WTC11 (cell line): Measurements from ENCODE around the gene TMEM218. TPM values are rescaled to one million over a fixed set of nuclear protein-coding genes. Genes with fewer than 3 reads are reported as not detected.

Source experiments
- ATAC-seq: fragments of 200-7000 bp; cut with Tn5 transposase; 2 replicates; pipeline ENCODE4 v1.10.0; 2021; ENCODE audit warnings: mild to moderate bottlenecking, moderate library complexity
- CTCF ChIA-PET: fragments of 300-600 bp; sonication (Branson Sonifier 250); formaldehyde crosslinking; loops from one replicate; lab custom pipeline; 2021; ENCODE audit warnings: antibody characterized with exemption; lab: Charles Lee
- POLR2A ChIA-PET: fragments of 350-600 bp; sonication (Branson Sonifier 250); formaldehyde crosslinking; loops from one replicate; lab custom pipeline; 2021; ENCODE audit warnings: antibody characterized with exemption; lab: Charles Lee
- DNase-seq: peaks from one replicate; pipeline ENCODE4 v3.0.0; 2021; ENCODE audit warnings: low spot score
- H3K27ac Mint-ChIP-seq: 2 replicates; pipeline ENCODE4 v1.8.0; 2021; ENCODE audit warnings: mixed read lengths
- H3K27me3 Mint-ChIP-seq: 2 replicates; pipeline ENCODE4 v1.8.0; 2021; ENCODE audit warnings: low read depth, mild to moderate bottlenecking, moderate library complexity, mixed read lengths
- H3K36me3 Mint-ChIP-seq: 2 replicates; pipeline ENCODE4 v1.8.0; 2021; ENCODE audit warnings: mixed read lengths
- H3K4me1 Mint-ChIP-seq: 2 replicates; pipeline ENCODE4 v1.8.0; 2022; ENCODE audit warnings: mixed read lengths
- H3K4me3 Mint-ChIP-seq: 2 replicates; pipeline ENCODE4 v1.8.0; 2021; ENCODE audit warnings: mild to moderate bottlenecking, moderate library complexity, mixed read lengths
- H3K9me3 Mint-ChIP-seq: 2 replicates; pipeline ENCODE4 v1.8.0; 2021; ENCODE audit warnings: mixed read lengths
- ATF1 ChIP-seq: sonication (generic); formaldehyde crosslinking; IDR thresholded peaks from 2 replicates; pipeline ENCODE4 v1.8.1; 2023; ENCODE audit warnings: mild to moderate bottlenecking, moderate library complexity, missing genetic modification reagents
- CBFB ChIP-seq: sonication (generic); formaldehyde crosslinking; IDR thresholded peaks from 2 replicates; pipeline ENCODE4 v1.8.1; 2022; ENCODE audit warnings: mild to moderate bottlenecking, low read depth, missing genetic modification reagents
- CREB1 ChIP-seq: sonication (generic); formaldehyde crosslinking; IDR thresholded peaks from 2 replicates; pipeline ENCODE4 v1.8.0; 2023; ENCODE audit warnings: mild to moderate bottlenecking, missing genetic modification reagents
- CTCF ChIP-seq: fragments of 200-600 bp; IDR thresholded peaks from 2 replicates; pipeline ENCODE4 v1.8.0; 2022; ENCODE audit warnings: antibody characterized with exemption
- ELF4 ChIP-seq: sonication (generic); formaldehyde crosslinking; IDR thresholded peaks from 2 replicates; pipeline ENCODE4 v1.8.1; 2022; ENCODE audit warnings: low read depth, mild to moderate bottlenecking, moderate library complexity, missing genetic modification reagents
- EMX1 ChIP-seq: fragments of 250-450 bp; sonication (Bioruptor Pico); IDR thresholded peaks from 2 replicates; pipeline ENCODE4 v1.8.0; 2021; ENCODE audit warnings: mild to moderate bottlenecking
- GABPB1 ChIP-seq: sonication (generic); formaldehyde crosslinking; IDR thresholded peaks from 2 replicates; pipeline ENCODE4 v1.8.1; 2023; ENCODE audit warnings: mild to moderate bottlenecking, missing genetic modification reagents
- GTF2I ChIP-seq: fragments of 250-450 bp; sonication (Bioruptor Pico); conservative IDR thresholded peaks from 2 replicates; pipeline ENCODE4 v1.4.0; 2021; ENCODE audit warnings: mild to moderate bottlenecking
- HMGA2 ChIP-seq: fragments of 250-450 bp; sonication (Bioruptor Pico); IDR thresholded peaks from 2 replicates; pipeline ENCODE4 v1.4.0; 2021; ENCODE audit warnings: mild to moderate bottlenecking, moderate library complexity
- IRF2 ChIP-seq: sonication (generic); formaldehyde crosslinking; IDR thresholded peaks from 2 replicates; pipeline ENCODE4 v1.8.0; 2022; ENCODE audit warnings: low read depth, missing genetic modification reagents, borderline replicate concordance
- JUN ChIP-seq: sonication (generic); formaldehyde crosslinking; IDR thresholded peaks from 2 replicates; pipeline ENCODE4 v1.8.0; 2023; ENCODE audit warnings: mild to moderate bottlenecking, missing genetic modification reagents
- MLX ChIP-seq: sonication (generic); formaldehyde crosslinking; IDR thresholded peaks from 2 replicates; pipeline ENCODE4 v1.8.1; 2023; ENCODE audit warnings: mild to moderate bottlenecking, missing genetic modification reagents, moderate library complexity
- NFE2L1 ChIP-seq: sonication (generic); formaldehyde crosslinking; IDR thresholded peaks from 2 replicates; pipeline ENCODE4 v1.8.1; 2023; ENCODE audit warnings: missing genetic modification reagents
- RORB ChIP-seq: fragments of 250-450 bp; sonication (Bioruptor Pico); IDR thresholded peaks from 2 replicates; pipeline ENCODE4 v1.9.0; 2021; ENCODE audit warnings: mild to moderate bottlenecking
- SP1 ChIP-seq: sonication (generic); formaldehyde crosslinking; conservative IDR thresholded peaks from 2 replicates; pipeline ENCODE4 v1.8.1; 2022; ENCODE audit warnings: missing genetic modification reagents
- STAT6 ChIP-seq: sonication (generic); formaldehyde crosslinking; conservative IDR thresholded peaks from 2 replicates; pipeline ENCODE4 v1.8.1; 2023; ENCODE audit warnings: mild to moderate bottlenecking, low read depth, missing genetic modification reagents, moderate library complexity
- TEAD1 ChIP-seq: sonication (generic); formaldehyde crosslinking; IDR thresholded peaks from 2 replicates; pipeline ENCODE4 v1.8.0; 2022; ENCODE audit warnings: mild to moderate bottlenecking, missing genetic modification reagents
- TP53 ChIP-seq: sonication (generic); formaldehyde crosslinking; IDR thresholded peaks from 2 replicates; pipeline ENCODE4 v1.8.1; 2023; ENCODE audit warnings: mild to moderate bottlenecking, missing genetic modification reagents
- ZBTB21 ChIP-seq: sonication (generic); formaldehyde crosslinking; IDR thresholded peaks from 2 replicates; pipeline ENCODE4 v1.8.1; 2023; ENCODE audit warnings: mild to moderate bottlenecking, missing genetic modification reagents, borderline replicate concordance
- ZMAT4 ChIP-seq: fragments of 250-450 bp; sonication (Bioruptor Pico); IDR thresholded peaks from 2 replicates; pipeline ENCODE4 v1.9.0; 2021; ENCODE audit warnings: mild to moderate bottlenecking
- ZNF263 ChIP-seq: sonication (generic); formaldehyde crosslinking; IDR thresholded peaks from 2 replicates; pipeline ENCODE4 v1.8.1; 2022; ENCODE audit warnings: low read depth, mild to moderate bottlenecking, moderate library complexity, missing genetic modification reagents
- ZNF317 ChIP-seq: sonication (generic); formaldehyde crosslinking; IDR thresholded peaks from 2 replicates; pipeline ENCODE4 v1.8.1; 2023; ENCODE audit warnings: low read depth, mild to moderate bottlenecking, moderate library complexity, missing genetic modification reagents, borderline replicate concordance
- ZNF416 ChIP-seq: fragments of 250-450 bp; sonication (Bioruptor Pico); IDR thresholded peaks from 2 replicates; pipeline ENCODE4 v1.9.0; 2021; ENCODE audit warnings: mild to moderate bottlenecking, inconsistent platforms
- ZNF671 ChIP-seq: fragments of 250-450 bp; sonication (Bioruptor Pico); IDR thresholded peaks from 2 replicates; pipeline ENCODE4 v1.8.0; 2021; ENCODE audit warnings: mild to moderate bottlenecking
- total RNA-seq: library from RNA; stranded (reverse); gene quantifications from 3 replicates; pipeline ENCODE4 v1.2.3, GENCODE V29; 2021
- TF ChIP-seq, protein P1 (sequence below): sonication (generic); formaldehyde crosslinking; IDR thresholded peaks from 2 replicates; pipeline ENCODE4 v1.8.0; 2022; ENCODE audit warnings: mild to moderate bottlenecking, missing genetic modification reagents

TMEM218 gene
- total RNA-seq, 1 experiment from 2014 or later = 10.3 TPM

GRCh38 chr11:125064070-125064469 lies 47.4 kb downstream of the TMEM218 start:
- no peak for ATAC-seq
- Mint-ChIP-seq H3K27ac (no peak overlapping the region), H3K36me3 (no peaks in the 10 kb centered on the region), H3K4me1 (peaks cover 8% of the 10 kb centered on the region; the same call in 1 of the 2 replicates), H3K4me3 (peak overlapping the region; percentile 77), H3K9me3 (no peaks in the 10 kb centered on the region), H3K27me3 (peaks cover 59% of the 10 kb centered on the region)
- DNase-seq = no peak
- ChIA-PET POLR2A (interaction anchor here (1.4 kb wide), 1 partner anchor 110 kb away, joined by 3 read pairs; the partner anchor contains the start of gene CCDC15), CTCF (interaction anchor here (1.0 to 2.1 kb wide), 8 partner anchors 11 to 365 kb away, joined by 3 to 14 read pairs (median 6); no protein-coding TSS in a partner anchor)
- TF ChIP-seq TP53 (CRISPR knock-in tag) (no peak), IRF2 (no peak), GTF2I (CRISPR knock-in tag) (no peak), ATF1 (CRISPR knock-in tag) (no peak), ZNF317 (CRISPR knock-in tag) (no peak), ELF4 (no peak), NFE2L1 (CRISPR knock-in tag) (no peak), ZNF671 (CRISPR knock-in tag) (no peak), TEAD1 (CRISPR knock-in tag) (no peak), ZBTB21 (CRISPR knock-in tag) (no peak), ZNF263 (CRISPR knock-in tag) (no peak), CREB1 (CRISPR knock-in tag) (no peak), STAT6 (no peak), EMX1 (CRISPR knock-in tag) (no peak), JUN (CRISPR knock-in tag) (no peak), RORB (CRISPR knock-in tag) (no peak)

- Mint-ChIP-seq H3K4me3 (peak overlapping the region; percentile 77), H3K9me3 (no peaks in the 10 kb centered on the region), H3K36me3 (no peaks in the 10 kb centered on the region), H3K4me1 (peaks cover 8% of the 10 kb centered on the region; the same call in 1 of the 2 replicates), H3K27ac (no peak overlapping the region), H3K27me3 (peaks cover 59% of the 10 kb centered on the region)
- ChIA-PET POLR2A (interaction anchor here (1.4 kb wide), 1 partner anchor 110 kb away, joined by 3 read pairs; the partner anchor contains the start of gene CCDC15), CTCF (interaction anchor here (0.8 to 2.1 kb wide), 12 partner anchors 12 to 366 kb away, joined by 3 to 14 read pairs (median 6); no protein-coding TSS in a partner anchor)
- DNase-seq = peak; percentile 43
- peak; percentile 57 for ATAC-seq
- TF ChIP-seq, protein P1, sequence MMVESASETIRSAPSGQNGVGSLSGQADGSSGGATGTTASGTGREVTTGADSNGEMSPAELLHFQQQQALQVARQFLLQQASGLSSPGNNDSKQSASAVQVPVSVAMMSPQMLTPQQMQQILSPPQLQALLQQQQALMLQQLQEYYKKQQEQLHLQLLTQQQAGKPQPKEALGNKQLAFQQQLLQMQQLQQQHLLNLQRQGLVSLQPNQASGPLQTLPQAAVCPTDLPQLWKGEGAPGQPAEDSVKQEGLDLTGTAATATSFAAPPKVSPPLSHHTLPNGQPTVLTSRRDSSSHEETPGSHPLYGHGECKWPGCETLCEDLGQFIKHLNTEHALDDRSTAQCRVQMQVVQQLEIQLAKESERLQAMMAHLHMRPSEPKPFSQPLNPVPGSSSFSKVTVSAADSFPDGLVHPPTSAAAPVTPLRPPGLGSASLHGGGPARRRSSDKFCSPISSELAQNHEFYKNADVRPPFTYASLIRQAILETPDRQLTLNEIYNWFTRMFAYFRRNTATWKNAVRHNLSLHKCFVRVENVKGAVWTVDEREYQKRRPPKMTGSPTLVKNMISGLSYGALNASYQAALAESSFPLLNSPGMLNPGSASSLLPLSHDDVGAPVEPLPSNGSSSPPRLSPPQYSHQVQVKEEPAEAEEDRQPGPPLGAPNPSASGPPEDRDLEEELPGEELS (CRISPR knock-in tag) = no peak
- peak; percentile 41; the same call in 1 of the 2 replicates for TF ChIP-seq SP1 (CRISPR knock-in tag)
- TF ChIP-seq CTCF = no peak
- no peak for TF ChIP-seq ZNF416
- TF ChIP-seq ZMAT4 (CRISPR knock-in tag) = no peak
- no peak for TF ChIP-seq GABPB1 (CRISPR knock-in tag)
- TF ChIP-seq HMGA2 (CRISPR knock-in tag) = no peak
- TF ChIP-seq CBFB = no peak
- no peak for TF ChIP-seq JUN (CRISPR knock-in tag)
- TF ChIP-seq MLX (CRISPR knock-in tag) = no peak
- 0 out of 2 replicates have a peak, but pooled peaks have one; percentile 5 for TF ChIP-seq TEAD1 (CRISPR knock-in tag)
Observed at GRCh38 chr11:125063429-125064043, 47.9 kb downstream of the TMEM218 start.
